SK-N-SH treated with all-trans-retinoic acid at 6 μM for 48 hours (cell line): ENCODE measurements around the gene MIPOL1.

Source experiments
- ARNTL ChIP-seq: fragments of 450-650 bp; formaldehyde crosslinking; IDR thresholded peaks from 2 replicates; pipeline ENCODE4 v1.5.0; 2020; ENCODE audit warnings: low read depth, mild to moderate bottlenecking, moderate library complexity, borderline replicate concordance
- GLIS3 ChIP-seq: fragments of 250-450 bp; sonication (Bioruptor Pico); IDR thresholded peaks from 2 replicates; pipeline ENCODE4 v1.5.0; 2020; ENCODE audit warnings: mild to moderate bottlenecking, moderate library complexity
- OSR1 ChIP-seq: fragments of 250-450 bp; sonication (Bioruptor Pico); IDR thresholded peaks from 2 replicates; pipeline ENCODE4 v1.8.0; 2022; ENCODE audit warnings: moderate library complexity, mild to moderate bottlenecking, inconsistent platforms
- RARB ChIP-seq: fragments of 250-450 bp; sonication (Bioruptor Pico); IDR thresholded peaks from 2 replicates; pipeline ENCODE4 v1.8.0; 2021; ENCODE audit warnings: mild to moderate bottlenecking, moderate library complexity
- SNAI2 ChIP-seq: fragments of 250-450 bp; sonication (Bioruptor Pico); IDR thresholded peaks from 2 replicates; pipeline ENCODE4 v1.5.0; 2020; ENCODE audit warnings: mild to moderate bottlenecking, moderate library complexity
- ZFP3 ChIP-seq: fragments of 250-450 bp; sonication (Bioruptor Pico); IDR thresholded peaks from 2 replicates; pipeline ENCODE4 v1.5.0; 2020; ENCODE audit warnings: mild to moderate bottlenecking, moderate library complexity
- ZFP30 ChIP-seq: fragments of 450-650 bp; formaldehyde crosslinking; IDR thresholded peaks from 2 replicates; pipeline ENCODE4 v1.5.0; 2022; ENCODE audit warnings: mild to moderate bottlenecking, moderate library complexity
- TF ChIP-seq, protein P1 (sequence below): fragments of 250-450 bp; sonication (Bioruptor Pico); IDR thresholded peaks from 2 replicates; pipeline ENCODE4 v1.8.0; 2020; ENCODE audit warnings: mild to moderate bottlenecking, moderate library complexity, borderline replicate concordance
- TF ChIP-seq, protein P2 (sequence below): fragments of 250-450 bp; sonication (Bioruptor Pico); IDR thresholded peaks from 2 replicates; pipeline ENCODE4 v1.5.0; 2020; ENCODE audit warnings: mild to moderate bottlenecking, moderate library complexity
- TF ChIP-seq, protein P3 (sequence below): fragments of 250-450 bp; sonication (Bioruptor Pico); IDR thresholded peaks from 2 replicates; pipeline ENCODE4 v1.5.1; 2021; ENCODE audit warnings: mild to moderate bottlenecking, moderate library complexity

DNA sequence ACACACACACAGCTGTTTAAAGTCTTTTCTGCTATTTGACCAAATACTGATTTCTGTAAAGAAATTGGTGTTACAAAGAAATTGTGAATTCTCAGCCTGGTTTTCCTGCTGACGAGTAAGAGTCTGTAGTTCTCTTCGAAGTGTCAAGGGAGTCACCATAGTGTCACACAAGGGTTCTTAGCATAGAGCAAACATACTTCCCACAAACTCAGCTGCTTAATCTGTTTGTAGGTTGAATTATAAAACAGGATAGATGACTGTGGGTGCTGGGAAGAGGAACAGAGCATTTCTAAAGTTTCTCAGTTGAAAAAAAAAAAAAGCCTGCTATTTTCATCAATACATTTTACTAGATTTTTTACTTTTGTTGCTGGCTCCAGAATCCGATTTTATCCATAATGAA lies 314.4 kb downstream of the MIPOL1 start:
- no peak for TF ChIP-seq GLIS3 (CRISPR knock-in tag)
- TF ChIP-seq, protein P1, sequence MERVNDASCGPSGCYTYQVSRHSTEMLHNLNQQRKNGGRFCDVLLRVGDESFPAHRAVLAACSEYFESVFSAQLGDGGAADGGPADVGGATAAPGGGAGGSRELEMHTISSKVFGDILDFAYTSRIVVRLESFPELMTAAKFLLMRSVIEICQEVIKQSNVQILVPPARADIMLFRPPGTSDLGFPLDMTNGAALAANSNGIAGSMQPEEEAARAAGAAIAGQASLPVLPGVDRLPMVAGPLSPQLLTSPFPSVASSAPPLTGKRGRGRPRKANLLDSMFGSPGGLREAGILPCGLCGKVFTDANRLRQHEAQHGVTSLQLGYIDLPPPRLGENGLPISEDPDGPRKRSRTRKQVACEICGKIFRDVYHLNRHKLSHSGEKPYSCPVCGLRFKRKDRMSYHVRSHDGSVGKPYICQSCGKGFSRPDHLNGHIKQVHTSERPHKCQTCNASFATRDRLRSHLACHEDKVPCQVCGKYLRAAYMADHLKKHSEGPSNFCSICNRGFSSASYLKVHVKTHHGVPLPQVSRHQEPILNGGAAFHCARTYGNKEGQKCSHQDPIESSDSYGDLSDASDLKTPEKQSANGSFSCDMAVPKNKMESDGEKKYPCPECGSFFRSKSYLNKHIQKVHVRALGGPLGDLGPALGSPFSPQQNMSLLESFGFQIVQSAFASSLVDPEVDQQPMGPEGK, result no peak
- TF ChIP-seq RARB (CRISPR knock-in tag), result no peak
- TF ChIP-seq, protein P2, sequence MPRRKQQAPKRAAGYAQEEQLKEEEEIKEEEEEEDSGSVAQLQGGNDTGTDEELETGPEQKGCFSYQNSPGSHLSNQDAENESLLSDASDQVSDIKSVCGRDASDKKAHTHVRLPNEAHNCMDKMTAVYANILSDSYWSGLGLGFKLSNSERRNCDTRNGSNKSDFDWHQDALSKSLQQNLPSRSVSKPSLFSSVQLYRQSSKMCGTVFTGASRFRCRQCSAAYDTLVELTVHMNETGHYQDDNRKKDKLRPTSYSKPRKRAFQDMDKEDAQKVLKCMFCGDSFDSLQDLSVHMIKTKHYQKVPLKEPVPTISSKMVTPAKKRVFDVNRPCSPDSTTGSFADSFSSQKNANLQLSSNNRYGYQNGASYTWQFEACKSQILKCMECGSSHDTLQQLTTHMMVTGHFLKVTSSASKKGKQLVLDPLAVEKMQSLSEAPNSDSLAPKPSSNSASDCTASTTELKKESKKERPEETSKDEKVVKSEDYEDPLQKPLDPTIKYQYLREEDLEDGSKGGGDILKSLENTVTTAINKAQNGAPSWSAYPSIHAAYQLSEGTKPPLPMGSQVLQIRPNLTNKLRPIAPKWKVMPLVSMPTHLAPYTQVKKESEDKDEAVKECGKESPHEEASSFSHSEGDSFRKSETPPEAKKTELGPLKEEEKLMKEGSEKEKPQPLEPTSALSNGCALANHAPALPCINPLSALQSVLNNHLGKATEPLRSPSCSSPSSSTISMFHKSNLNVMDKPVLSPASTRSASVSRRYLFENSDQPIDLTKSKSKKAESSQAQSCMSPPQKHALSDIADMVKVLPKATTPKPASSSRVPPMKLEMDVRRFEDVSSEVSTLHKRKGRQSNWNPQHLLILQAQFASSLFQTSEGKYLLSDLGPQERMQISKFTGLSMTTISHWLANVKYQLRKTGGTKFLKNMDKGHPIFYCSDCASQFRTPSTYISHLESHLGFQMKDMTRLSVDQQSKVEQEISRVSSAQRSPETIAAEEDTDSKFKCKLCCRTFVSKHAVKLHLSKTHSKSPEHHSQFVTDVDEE (CRISPR knock-in tag), result no peak
- no peak for TF ChIP-seq ZFP3 (CRISPR knock-in tag)
- no peak for TF ChIP-seq ZFP30 (CRISPR knock-in tag)
- TF ChIP-seq OSR1 (CRISPR knock-in tag), result no peak
- no peak for TF ChIP-seq ARNTL (CRISPR knock-in tag)
- TF ChIP-seq, protein P3, sequence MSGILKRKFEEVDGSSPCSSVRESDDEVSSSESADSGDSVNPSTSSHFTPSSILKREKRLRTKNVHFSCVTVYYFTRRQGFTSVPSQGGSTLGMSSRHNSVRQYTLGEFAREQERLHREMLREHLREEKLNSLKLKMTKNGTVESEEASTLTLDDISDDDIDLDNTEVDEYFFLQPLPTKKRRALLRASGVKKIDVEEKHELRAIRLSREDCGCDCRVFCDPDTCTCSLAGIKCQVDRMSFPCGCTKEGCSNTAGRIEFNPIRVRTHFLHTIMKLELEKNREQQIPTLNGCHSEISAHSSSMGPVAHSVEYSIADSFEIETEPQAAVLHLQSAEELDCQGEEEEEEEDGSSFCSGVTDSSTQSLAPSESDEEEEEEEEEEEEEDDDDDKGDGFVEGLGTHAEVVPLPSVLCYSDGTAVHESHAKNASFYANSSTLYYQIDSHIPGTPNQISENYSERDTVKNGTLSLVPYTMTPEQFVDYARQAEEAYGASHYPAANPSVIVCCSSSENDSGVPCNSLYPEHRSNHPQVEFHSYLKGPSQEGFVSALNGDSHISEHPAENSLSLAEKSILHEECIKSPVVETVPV (CRISPR knock-in tag), result no peak
- TF ChIP-seq SNAI2 (CRISPR knock-in tag), result no peak
